HG02938 (cell line): Measurements from ENCODE around the gene OSCP1.

Experiments used
- ATAC-seq: cut with Tn5 transposase; IDR thresholded peaks from one replicate; pipeline ENCODE4 v1.9.1; 2021; ENCODE audit warnings: mild to moderate bottlenecking, moderate library complexity; ENCODE audit not compliant: unreplicated experiment

Gene OSCP1

DNA sequence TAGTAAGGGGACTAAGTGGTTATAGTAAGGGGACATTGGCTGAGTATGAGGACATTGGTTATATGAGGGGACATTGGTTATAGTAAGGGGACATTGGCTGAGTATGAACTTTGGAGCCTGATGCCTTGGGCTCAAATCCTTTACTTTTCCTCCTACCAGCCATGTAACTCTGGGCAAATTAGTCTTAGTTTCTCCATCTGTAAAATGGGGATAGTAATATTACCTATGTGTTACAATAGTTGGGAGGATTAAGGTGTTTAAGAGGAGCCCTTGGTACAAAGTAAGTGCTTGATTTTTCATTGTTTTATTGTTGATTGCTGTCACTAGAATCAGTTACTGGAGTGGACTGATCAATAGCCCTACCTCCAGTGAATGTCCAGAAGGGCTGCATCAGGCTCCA lies 2.8 kb downstream of the OSCP1 start:
- ATAC-seq, result no peak

- no peak for ATAC-seq
These were observed 3.5 kb downstream of the OSCP1 start for GRCh38 chr1:36446746-36447145.

DNA sequence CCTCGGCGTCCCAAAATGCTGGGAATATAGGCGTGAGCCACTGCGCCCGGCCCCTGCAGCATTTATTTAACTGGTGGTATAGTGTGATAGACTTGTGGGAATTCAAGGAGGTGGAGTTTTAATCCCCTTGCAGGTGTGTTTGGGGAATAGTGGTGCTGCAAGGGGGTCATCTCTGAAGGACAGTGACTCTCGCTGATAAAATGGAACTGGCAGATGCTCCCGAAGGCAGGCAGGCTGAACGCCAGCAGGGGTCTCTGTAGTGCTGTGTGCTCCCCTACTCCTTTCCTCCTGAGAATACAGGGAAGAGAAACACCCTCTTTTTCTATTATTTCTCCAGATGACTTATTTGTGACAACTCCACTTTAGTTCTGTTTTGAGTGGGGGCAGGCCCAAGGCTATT lies 4.0 kb downstream of the OSCP1 start:
- no peak for ATAC-seq

GRCh38 chr1:36443297-36443696 lies 7.0 kb downstream of the OSCP1 start:
- no peak for ATAC-seq

DNA sequence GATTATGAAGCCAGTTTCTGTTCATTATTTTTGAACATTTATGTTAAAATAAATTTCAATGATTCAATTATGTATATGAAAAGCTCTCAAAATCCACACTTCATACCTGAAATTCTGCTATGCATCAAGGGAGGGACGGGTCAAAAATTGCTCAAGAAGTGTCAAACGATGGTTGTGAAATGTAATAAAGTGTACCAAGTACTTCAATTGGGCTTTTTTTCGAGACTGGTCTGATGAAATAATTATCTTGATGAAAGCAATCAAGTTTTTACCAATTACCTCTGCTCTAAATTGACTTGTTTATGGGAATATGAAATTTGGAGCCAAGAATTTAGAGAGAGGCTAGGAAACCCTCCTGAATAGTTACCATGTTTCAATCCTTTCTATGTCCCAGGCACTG lies 7.9 kb downstream of the OSCP1 start:
- ATAC-seq, result no peak

DNA sequence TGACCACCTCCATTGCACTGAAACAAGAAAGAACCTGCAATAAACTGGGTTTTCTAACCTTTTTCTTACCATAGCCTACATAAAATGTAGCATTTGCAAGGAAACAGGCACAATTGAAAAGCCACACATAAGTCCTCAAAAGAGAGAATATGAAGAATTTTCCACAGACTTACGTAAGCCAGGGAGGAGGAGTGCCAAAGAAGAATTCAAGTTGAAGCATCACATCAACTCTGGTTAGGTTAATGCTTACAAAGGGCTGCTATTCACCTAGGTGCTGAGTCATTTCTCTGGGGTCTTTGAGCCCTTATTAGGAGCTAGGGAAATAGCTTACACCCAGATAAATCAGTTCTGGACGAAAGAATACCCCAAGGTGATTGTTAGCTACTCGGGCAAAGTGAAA lies 9.6 kb downstream of the OSCP1 start:
- ATAC-seq, result no peak

DNA sequence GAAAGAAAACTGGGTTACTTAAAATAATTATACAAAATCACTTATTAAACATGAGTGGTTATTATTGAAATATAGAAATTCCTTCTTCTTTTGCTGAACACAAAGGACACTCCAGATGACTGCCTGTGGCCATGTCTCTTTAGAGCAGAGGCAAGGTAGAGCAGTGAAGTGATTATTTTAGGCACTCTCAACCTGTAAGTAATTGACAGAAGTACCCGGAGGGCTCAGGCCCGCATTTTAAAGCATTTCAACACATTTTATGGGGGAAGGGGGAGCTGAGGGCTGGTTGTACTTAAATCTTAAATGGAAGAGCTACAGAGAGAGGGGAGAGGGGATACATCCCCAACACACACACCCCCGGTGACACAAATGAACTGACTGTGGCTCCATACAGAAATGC lies 10.2 kb downstream of the OSCP1 start:
- ATAC-seq, result no peak

DNA sequence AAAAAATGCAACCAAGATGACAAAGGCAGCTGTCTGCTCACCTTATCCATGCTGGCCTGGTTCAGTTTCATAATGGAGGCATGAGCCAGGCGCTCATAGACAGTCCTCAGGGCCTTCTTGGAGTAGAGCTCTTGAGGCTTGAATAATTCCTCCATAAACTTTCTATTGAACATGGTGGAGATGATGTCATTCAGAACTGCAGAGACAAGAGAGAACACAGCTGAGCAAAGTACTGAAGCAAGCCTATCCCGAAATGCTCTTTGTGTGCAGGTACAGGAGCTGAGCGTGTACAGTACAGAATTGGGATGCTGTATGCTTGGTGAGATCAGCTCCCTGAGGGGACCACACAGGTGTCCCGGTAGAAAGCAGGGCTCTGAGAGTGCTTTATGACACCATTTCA lies 11.5 kb downstream of the OSCP1 start:
- ATAC-seq, result no peak

- ATAC-seq, result no peak
These were observed 13.4 kb downstream of the OSCP1 start for GRCh38 chr1:36436821-36437220.

GRCh38 chr1:36433102-36433501 lies 17.1 kb downstream of the OSCP1 start:
- ATAC-seq, result no peak

GRCh38 chr1:36432616-36433015 lies 17.6 kb downstream of the OSCP1 start:
- no peak for ATAC-seq

DNA sequence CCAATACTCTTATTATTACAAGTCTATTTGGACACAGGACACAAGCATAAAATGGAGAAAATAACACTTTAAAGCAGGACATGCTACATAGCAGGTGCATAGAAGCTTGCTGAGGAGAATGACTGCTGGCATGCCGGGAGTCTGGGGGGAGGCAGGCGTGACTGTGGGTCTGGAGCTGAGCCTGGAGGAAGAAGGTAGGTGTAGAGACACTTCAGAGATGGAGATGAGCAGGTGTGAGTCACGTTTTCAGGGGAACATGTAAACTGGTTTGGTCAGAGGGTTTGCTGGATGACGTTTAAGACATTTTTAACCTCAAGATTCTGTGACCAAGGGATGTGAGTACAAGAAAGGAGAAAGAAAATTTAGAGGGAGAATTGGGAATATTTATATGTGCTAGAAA lies 24.5 kb downstream of the OSCP1 start:
- no peak for ATAC-seq

- ATAC-seq, result no peak
These were observed 28.6 kb downstream of the OSCP1 start for GRCh38 chr1:36421649-36422048.

DNA sequence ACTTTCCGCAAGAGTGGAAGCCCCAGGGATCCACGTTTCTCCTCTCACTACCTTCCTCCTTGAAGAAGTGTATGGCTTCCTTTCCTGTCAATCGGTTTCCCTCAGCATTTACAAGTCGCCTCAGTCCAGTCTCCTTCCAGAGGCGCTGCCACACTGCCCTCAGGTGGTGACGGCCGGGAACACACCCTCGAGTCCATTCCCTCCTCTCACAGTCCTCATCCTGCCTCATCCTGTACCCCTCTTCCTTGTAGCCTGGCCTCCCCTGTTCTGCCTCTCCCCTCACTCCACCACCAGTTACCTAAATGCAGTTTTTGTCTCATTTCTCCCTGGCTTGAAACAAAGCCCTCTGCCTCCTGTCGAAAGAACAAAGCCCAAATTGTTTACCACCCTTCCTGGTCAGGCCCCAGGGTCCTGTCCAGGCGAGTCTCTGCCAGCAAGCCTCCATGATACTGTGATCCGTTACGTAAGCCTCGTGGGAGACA lies 29.4 kb downstream of the OSCP1 start:
- ATAC-seq, result peak; percentile 59

GRCh38 chr1:36420409-36420808 lies 29.8 kb downstream of the OSCP1 start:
- ATAC-seq, result no peak

DNA sequence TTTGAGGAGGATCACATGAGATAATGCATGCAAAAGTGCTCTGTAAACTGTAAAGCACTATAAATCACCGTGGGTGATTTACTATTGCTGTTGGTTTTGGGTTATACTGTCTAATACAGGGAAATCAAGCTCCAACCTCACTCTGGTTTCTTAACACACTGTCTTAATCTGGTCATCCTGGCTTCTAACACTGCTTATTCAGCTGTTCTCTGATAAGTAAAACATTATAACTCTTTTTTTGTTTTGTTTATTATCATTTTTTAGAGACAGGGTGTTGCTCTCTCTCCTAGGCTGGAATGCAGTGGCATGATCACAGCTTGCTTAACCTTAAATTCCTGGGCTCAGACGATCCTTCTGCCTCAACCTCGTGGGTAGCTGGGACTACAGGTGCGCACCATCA lies 30.7 kb downstream of the OSCP1 start:
- ATAC-seq, result no peak

DNA sequence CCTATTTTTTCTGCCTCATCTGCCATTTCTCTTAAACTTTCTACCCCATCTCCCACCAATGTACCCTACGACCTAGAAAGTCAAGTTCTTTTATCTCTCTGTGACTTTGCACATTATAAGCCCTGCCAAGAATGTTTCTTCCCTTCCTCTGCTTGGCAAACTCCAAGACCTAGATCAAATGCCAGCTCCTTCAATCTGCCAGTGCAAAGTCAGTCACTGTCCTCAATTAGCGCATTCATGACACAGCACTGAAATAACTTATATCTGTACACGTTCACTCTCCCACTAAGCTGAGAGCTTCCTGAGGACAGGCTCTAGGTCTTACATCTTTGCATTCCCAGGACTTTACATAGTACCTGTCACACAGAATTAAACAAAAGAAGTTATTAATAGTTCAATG lies 31.1 kb downstream of the OSCP1 start:
- no peak for ATAC-seq

GRCh38 chr1:36417931-36418330 lies 32.3 kb downstream of the OSCP1 start:
- no peak for ATAC-seq

DNA sequence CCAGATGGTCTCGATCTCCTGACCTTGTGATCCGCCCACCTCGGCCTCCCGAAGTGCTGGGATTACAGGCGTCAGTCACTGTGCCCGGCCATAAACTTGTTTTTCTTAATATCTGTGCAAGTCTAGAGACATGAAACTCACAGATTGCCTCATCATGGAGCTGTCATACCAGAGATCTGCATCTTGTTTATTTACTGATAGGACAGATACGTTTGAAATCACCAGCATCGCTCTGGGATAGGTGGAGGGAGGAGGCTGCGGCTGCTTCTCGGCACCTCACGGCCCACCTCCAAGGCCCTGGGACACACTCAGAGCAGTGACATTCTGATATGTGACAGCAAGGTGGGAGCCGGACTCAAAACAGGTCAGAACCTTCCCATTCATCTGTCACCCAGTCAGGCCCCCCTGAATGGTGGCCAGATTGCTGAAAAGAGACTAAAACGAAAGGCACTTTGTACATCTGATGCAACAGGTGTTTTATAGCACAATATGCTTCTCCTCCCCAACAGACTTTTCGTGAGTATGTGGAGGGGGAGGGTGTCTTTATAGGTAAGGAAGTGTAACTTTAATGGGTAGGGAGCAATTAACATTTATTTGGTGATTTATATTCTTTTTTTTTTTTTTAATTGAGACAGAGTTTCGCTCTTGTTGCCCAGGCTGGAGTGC lies 34.5 kb downstream of the OSCP1 start:
- ATAC-seq, result no peak

- no peak for ATAC-seq
These were observed 35.9 kb downstream of the OSCP1 start for GRCh38 chr1:36414384-36414783.

- no peak for ATAC-seq
These were observed 38.3 kb downstream of the OSCP1 start for GRCh38 chr1:36411674-36412648.

DNA sequence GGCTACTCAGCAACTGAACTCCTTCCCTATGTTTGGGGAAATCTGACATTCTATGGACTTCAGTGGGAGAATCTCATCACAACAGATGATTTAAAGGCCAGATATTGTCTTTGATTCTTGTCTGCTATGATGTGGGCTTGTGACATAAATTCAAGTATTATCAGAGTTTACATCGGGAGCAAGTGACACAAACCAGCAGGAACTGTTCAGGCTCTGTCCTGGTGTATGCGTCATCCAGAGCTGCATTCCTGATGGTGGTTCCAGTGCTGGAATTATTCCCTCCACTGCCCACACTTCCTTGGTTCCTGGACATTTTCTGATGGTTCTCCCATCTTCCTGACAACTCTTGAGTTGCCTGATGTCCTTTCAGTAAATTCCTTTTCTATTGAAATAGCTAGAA lies 41.8 kb downstream of the OSCP1 start:
- no peak for ATAC-seq
